ENCODE results near the gene LRR1.
A peak's percentile ranks its signal among the peaks of the same experiment; 100 is the strongest.
"Not testable (repeated sequence)": the region's sequence is repeated elsewhere in the genome, so short reads cannot be mapped to it uniquely, and the experiment has no call there.

LRR1 gene, protein sequence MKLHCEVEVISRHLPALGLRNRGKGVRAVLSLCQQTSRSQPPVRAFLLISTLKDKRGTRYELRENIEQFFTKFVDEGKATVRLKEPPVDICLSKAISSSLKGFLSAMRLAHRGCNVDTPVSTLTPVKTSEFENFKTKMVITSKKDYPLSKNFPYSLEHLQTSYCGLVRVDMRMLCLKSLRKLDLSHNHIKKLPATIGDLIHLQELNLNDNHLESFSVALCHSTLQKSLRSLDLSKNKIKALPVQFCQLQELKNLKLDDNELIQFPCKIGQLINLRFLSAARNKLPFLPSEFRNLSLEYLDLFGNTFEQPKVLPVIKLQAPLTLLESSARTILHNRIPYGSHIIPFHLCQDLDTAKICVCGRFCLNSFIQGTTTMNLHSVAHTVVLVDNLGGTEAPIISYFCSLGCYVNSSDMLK

GRCh38 chr14:49598485-49599300 is at the start of gene LRR1:
TSS of gene LRR1 (plus strand) at chr14:49598940. CDS start at chr14:49599021, 81 bp downstream.
- peak; percentile 84 for DNase-seq

GRCh38 chr14:49549446-49549845 is 49.3 kb upstream of the LRR1 start:
- no peak for DNase-seq

GRCh38 chr14:49549881-49550280 is 48.9 kb upstream of the LRR1 start:
- DNase-seq, result no peak

DNA sequence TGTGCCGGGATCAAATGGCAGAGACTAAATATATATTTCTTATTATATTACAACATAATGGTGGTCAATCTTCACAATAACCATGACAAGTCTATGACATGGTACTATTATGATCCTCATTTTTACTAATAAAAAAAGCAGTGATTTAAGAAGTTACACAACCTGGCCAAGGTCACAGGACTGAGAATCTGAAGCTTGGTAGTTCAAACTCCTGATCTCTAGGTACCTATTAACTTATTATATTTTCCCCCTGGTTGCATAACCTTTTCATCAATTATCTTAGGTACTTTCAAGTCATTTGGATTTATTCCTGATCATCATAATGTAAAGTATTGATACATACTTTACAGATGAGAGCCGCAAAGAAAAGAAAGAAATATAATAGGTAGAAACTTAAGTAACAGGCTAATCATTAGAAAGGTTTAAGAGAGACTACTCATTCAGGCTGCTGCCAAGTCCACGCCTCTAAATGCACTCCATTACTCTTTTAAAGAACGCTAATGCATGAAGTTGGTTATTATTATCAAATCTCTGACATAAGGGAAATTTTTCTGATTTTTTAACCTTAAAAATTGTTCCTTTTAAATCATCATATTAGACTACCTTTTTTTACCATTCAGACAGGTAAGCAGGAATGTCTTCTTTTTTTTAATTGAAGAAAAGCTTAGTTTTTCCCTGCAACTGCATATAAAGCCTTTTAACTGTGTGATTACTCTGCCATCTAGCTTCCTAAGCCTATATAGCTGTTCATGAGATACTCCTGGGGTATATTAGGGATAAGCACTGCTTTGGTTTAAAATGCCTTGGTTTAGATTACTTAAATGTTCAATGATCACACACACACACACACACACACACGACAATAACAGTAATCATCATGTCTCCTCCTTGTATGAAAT is 48.2 kb upstream of the LRR1 start:
- no peak for DNase-seq

DNA sequence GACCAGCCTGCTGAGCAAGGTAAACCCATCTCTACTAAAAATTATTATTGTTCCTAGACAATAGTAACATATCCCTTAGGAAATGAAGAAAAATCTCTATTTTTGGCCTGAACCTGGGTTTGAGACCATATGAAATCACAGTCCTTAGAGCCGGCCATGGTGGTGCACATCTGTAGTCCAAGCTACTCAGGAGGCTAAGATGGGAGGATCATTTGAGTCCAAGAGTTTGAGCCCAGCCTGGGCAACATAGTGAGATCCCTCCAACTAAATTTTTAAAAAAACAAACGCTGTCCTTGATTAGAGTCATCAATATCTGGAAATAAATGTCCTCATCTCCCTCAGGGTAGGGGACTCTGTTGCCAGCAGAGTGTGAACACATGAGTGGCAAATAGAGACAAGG is 47.2 kb upstream of the LRR1 start:
- DNase-seq, result no peak

- no peak for DNase-seq
These were observed 45.6 kb upstream of the LRR1 start for GRCh38 chr14:49553106-49553505.

DNA sequence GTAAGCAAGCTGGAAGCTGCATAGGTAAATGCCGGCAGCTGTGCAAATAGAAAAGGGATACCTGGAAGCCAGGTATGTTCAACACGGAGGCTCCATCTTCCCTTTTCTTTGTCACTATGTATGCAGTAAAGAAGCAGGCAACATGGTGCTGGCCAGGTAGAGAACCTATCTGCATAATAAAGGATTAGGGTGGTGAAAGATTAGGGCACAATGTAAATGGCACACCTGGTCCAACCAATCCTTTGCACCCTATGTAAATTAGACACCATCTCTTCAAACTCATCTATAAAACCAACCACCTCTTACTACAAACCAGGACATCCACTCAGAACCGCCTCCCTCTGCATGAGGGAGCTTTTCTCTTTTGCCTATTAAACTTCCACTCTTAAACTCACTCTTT is 44.8 kb upstream of the LRR1 start:
- no peak for DNase-seq

DNA sequence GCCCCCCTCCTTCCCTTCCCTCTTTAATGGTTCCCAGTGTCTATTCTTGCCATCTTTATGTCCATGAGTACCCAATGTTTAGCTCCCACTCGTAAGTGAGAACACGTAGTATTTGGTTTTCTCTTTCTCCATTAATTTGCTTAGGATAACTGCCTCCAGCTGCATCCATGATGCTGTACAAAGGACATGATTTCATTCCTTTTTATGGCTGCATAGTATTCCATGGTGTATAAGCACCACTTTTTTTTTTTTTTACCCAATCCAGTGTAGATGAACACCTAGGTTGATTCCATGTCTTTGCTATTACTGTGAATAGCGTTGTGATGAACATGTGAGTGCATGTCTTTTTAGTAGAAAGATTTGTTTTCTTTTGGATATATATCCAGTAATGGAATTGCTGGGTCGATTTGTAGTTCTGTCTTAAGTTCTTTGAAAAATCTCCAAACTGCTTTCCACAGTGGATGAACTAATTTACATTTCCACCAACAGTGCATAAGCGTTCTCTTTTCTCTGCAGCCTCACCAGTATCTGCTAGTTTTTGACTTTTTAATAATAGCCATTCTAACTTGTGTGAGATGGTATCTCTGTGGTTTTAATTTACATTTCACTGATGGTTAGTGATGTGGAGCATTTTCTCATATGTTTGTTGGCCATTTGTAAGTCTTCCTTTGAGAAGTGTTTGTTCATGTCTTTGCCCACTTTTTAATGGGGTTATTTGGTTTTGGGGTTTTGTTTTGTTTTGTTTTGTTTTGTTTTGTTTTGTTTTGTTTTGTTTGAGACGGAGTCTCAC is 38.6 kb upstream of the LRR1 start:
- no peak for DNase-seq

DNA sequence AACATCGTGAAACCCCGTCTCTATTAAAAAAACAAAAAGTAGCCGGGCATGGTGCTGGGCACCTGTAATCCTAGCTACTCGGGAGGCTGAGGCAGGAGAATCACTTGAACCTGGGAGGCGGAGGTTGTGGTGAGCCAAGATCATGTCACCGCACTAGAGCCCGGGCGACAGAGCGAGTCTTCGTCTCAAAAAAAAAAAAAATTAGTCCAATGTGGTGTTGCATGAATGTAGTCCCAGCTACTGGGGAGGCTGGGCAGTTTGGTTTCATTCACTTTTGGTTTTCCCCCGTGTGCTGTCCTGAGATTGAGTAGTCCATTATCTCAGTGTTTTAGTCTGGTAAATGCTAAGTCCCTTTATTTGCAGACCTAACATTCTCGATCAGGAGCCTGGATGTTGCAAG is 32.0 kb upstream of the LRR1 start:
- no peak for DNase-seq

DNA sequence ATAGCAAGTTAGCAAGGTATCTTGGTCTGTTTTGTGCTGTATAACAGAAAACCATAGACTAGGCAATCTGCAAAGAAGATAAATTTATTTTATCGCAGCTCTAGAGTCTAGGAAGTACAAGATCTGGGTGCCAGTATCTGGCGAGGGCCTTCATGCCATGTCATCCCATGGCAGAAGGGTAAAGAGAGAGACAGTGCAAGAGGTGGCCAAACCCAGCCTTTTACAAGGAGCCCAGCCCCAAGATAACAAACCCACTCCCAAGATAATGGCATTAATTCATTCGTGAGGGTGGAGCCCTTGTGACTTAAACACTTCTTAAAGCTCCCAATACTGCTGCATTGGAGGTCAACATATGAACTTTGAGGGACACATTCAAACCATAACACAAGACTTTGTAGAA is 29.5 kb upstream of the LRR1 start:
- DNase-seq, result no peak

DNA sequence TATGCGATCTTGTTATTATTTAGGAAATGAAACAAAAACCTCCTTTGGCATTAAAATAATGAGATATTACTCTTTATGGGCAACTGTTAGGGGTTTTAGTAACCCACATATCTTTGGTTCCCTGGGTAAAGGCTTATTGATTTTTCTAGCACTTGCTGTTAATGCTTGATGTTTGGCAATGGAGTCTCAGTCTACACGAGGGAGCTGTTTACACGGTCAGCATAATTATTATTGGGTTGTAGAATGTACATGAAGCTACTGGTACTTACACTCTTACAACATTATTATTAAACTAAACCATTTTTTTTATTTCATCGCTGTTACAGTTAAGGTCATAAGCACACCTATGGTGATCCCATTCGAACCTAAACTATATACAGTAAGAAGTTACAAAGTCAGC is 24.7 kb upstream of the LRR1 start:
- no peak for DNase-seq

DNA sequence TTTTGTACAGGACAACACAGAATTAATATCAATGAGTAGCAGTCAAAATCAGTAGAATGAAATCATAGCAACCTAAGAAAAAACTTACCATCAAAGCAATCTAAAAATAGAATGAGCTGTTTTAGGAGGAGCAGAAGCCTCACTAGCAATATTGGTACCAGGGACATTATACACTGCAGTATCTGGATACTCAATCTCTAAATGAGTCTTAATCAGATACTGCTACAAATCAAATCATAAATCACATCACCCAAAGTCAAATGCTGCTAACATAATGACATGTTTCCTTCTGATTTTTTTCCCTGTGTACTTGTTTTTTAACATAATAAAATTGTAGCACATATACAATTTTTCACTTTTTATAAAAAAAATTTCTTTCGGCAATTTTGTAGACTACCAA is 20.6 kb upstream of the LRR1 start:
- no peak for DNase-seq

GRCh38 chr14:49579841-49580240 is 18.9 kb upstream of the LRR1 start:
- no peak for DNase-seq

GRCh38 chr14:49581209-49582112 is 17.3 kb upstream of the LRR1 start:
- no peak for DNase-seq

DNA sequence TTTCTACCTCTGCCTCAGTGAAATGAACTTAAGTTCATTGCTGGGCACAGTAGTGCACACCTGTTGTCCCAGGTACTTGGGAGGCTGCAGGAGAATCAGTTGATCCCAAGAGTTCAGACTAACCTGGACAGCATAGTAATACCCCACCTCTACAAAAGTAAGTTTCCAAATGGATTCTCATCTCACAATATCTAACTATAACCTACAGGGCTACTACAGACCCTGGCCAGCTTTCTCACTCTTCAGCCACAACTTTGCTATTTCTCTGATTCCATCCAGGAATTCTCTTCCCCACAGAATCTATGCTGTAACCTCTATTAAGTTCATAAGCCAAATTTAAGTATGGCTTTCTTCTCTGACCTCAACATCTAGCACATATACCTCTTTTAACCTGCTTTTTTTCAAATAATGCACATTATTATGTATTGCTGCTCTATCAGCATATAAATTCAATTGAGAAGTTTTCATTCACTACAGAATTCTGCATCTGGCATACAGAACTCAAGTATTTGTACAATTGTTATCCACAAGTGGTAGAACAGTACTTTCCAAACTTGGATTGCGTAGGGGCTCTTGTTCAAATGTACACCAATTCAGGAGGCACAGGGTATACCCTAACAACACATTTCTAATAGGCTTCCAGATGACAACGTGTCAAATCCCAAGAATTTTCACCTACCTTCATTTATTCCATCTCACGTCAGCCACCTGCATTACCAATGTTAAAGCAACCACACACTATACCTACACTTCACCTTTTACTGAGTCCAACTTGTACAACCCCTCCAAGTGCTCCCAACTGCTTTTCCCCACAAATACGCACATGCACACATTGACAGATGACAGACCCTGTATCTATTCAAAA is 16.4 kb upstream of the LRR1 start:
- no peak for DNase-seq

DNA sequence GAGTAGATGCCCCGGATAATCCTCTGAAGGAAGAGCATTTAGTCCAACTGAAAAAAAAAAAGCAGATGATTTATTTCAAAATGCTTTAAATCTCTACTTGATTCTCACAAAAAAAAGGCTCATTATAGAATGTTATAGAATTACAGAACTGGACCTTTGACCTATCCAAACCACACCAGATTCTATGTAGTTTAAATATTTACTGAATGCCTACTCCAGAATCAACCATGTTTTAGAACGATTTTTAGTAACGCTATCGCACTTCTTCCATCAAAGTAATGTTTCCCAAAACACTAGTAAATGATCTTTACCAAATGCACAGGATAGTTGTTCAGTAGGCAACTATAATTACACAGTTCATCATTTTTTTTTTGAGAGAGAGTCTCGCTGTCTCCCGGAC is 15.1 kb upstream of the LRR1 start:
- DNase-seq, result no peak

DNA sequence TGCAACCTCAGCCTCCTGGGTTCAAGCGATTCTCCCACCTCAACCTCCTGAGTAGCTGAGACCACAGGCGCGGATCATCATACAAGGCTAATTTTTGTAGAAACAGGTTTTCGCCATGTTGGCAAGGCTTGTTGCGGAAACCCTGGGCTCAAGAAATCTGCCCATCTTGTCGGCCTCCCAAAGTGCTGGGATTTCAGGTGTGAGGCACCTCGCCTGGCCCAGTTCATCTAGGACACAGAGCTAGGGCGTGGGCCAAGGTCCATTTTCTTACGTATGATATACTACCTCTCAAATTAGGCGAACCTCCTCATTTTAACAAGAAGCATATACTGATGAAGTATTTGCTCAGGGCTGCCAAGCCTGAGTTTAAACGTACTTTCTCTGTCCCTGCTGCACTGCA is 14.7 kb upstream of the LRR1 start:
- no peak for DNase-seq

DNA sequence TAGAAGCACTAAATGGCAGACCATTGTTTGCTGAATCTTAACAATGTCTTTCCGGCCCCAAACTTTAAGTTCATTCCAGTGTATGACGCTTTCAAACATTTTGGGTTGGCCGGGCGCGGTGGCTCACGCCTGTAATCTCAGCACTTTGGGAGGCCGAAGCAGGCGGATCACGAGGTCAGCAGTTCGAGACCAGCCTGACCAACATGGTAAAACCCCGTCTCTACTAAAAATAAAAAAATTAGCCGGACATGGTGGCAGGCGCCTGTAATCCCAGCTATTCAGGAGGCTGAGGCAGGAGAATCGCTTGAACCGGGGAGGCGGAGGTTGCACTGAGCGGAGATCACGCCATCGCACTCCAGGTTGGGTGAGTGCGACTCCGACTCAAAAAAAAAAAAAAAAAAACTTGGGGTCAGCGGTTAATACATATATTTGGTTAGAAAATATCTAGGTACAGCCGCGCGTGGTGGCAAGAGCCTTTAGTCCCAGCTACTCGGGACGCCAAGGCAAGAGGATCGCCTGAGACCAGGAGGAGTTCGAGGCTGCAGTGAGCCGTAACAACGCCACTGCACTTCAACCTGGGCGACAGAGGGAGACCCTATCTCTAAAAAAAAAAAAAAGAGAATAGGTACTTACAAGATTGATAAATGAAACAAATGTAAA is 13.6 kb upstream of the LRR1 start:
- not testable (repeated sequence) for DNase-seq

GRCh38 chr14:49585803-49586672 is 12.7 kb upstream of the LRR1 start, which contains the start of gene RPS29:
TSS of gene RPS29 (minus strand) at chr14:49586380. CDS start at chr14:49586346, 34 bp downstream.
- DNase-seq, result peak; percentile 96
